ENCODE results near the gene TIMP1. TPM values are rescaled to one million over a fixed set of nuclear protein-coding genes. Genes with fewer than 3 reads are reported as not detected.

The TIMP1 gene
- total RNA-seq, 1 donor, result 834 TPM

- H3K4me3 ChIP-seq (ENCODE audit: low read depth, low read length), result no peak overlapping the region
- TF ChIP-seq, protein P1, sequence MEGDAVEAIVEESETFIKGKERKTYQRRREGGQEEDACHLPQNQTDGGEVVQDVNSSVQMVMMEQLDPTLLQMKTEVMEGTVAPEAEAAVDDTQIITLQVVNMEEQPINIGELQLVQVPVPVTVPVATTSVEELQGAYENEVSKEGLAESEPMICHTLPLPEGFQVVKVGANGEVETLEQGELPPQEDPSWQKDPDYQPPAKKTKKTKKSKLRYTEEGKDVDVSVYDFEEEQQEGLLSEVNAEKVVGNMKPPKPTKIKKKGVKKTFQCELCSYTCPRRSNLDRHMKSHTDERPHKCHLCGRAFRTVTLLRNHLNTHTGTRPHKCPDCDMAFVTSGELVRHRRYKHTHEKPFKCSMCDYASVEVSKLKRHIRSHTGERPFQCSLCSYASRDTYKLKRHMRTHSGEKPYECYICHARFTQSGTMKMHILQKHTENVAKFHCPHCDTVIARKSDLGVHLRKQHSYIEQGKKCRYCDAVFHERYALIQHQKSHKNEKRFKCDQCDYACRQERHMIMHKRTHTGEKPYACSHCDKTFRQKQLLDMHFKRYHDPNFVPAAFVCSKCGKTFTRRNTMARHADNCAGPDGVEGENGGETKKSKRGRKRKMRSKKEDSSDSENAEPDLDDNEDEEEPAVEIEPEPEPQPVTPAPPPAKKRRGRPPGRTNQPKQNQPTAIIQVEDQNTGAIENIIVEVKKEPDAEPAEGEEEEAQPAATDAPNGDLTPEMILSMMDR (IDR thresholded peaks at IDR 0.05; ENCODE audit: insufficient read depth, low read length), result no peak
- no peak for DNase-seq (ENCODE audit: low read depth)
Measured at GRCh38 chrX:47587091-47587891, 5.1 kb downstream of the TIMP1 start.

GRCh38 chrX:47587906-47588735 is 5.9 kb downstream of the TIMP1 start:
- DNase-seq (ENCODE audit: low read depth), result no peak
- no peak overlapping the region for H3K4me3 ChIP-seq (ENCODE audit: low read depth, low read length)
- TF ChIP-seq, protein P1 (IDR thresholded peaks at IDR 0.05; ENCODE audit: insufficient read depth, low read length), result no peak

DNA sequence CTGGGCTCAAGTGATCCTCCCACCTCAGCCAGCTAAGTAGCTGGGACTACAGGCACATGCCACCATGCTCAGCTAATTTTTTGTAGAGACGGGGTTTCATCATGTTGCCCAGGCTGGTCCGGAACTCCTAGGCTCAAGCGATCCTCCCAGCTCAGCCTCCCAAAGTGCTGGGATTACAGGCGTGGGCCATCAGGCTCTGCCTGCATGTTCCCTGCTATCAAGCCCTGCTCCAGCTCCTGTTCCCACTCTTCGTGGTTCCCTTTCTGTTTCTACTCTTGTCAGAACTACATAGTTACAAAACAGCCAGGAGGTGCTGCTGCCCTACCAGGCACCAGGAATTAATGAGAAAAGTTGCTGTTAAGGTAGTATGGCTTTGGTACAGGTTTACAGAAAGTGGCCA is 8.7 kb downstream of the TIMP1 start:
- TF ChIP-seq, protein P1 (IDR thresholded peaks at IDR 0.05; ENCODE audit: insufficient read depth, low read length), result no peak
- no peak overlapping the region for H3K4me3 ChIP-seq (ENCODE audit: low read depth, low read length)
- DNase-seq (ENCODE audit: low read depth), result no peak

GRCh38 chrX:47593522-47593921 is 11.3 kb downstream of the TIMP1 start:
- H3K4me3 ChIP-seq (ENCODE audit: low read depth, low read length), result no peak overlapping the region
- no peak for DNase-seq (ENCODE audit: low read depth)
- TF ChIP-seq, protein P1 (IDR thresholded peaks at IDR 0.05; ENCODE audit: insufficient read depth, low read length), result no peak

DNA sequence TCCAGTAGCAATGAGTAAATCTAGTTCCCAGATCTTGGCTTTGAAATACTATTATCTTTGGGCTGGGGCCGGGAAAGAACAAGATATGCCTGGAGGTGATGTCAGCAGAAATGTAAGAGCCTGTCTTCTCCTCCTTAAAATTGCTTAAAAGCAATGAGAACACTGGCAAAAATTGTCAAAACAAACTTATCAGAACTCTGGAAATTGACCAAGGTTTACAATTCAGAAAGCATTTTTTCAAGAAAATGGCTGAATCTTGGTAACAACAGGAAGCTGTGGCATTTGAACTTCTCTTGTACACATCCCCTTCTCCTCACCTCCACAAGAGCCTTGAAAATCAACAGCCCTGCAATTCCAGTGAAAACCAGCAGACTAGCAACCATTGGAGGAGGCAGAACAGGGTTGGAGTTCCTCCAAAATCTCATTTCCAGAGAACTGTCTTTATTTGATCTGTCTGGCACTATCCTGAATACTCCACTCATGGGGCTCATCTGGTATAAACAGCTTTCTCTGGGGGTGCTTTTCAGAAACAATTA is 13.5 kb downstream of the TIMP1 start:
- TF ChIP-seq, protein P1 (IDR thresholded peaks at IDR 0.05; ENCODE audit: insufficient read depth, low read length), result peak; percentile 24
- peak; percentile 93 for DNase-seq (ENCODE audit: low read depth)
- no peak overlapping the region for H3K4me3 ChIP-seq (ENCODE audit: low read depth, low read length)

- peak; percentile 58 for DNase-seq (ENCODE audit: low read depth)
- TF ChIP-seq, protein P1 (IDR thresholded peaks at IDR 0.05; ENCODE audit: insufficient read depth, low read length), result no peak
- H3K4me3 ChIP-seq (ENCODE audit: low read depth, low read length), result no peak overlapping the region
Measured at GRCh38 chrX:47596256-47596655, 14.0 kb downstream of the TIMP1 start.
